GM21737 (cell line): ENCODE data around the gene RPL36.

Experiments used
- ATAC-seq: cut with Tn5 transposase; IDR thresholded peaks from one replicate; pipeline ENCODE4 v1.9.1; 2021; ENCODE audit warnings: mild to moderate bottlenecking, moderate library complexity; ENCODE audit not compliant: unreplicated experiment

Gene RPL36

DNA sequence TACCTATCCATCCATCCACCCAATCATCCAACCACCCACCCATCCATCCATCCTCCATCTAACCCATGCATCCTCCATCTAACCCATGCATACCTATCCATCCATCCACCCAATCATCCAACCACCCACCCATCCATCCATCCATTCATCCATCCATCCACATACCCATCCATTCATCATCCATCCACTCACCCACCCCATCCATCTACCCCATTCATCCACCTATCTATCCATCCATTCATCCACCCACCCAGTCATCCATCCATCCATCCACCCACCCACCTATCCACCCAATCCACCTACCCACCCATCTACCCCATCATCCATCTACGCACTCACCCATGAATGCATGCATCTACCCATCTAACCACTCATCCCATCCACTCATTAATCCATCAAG, 16.3 kb upstream of the RPL36 start:
- ATAC-seq, result no peak

DNA sequence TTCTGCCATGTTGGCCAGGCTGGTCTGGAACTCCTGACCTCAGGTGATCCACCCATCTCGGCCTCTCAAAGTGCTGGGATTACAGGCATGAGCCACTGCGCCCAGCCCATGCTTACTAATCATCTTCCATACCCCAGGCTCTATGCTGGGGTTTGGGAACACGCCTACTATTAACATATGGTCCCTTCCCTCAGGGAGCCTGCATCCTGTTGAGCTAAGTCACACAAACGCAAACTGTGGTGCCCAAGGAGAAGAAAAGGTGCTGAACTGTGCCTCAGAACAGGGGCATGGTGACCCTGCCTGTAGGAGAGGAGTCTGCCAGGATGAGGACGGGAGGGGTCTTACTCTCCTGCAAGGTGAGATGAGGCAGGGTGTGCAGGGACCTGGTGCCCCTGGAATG, 15.4 kb upstream of the RPL36 start:
- ATAC-seq, result no peak

DNA sequence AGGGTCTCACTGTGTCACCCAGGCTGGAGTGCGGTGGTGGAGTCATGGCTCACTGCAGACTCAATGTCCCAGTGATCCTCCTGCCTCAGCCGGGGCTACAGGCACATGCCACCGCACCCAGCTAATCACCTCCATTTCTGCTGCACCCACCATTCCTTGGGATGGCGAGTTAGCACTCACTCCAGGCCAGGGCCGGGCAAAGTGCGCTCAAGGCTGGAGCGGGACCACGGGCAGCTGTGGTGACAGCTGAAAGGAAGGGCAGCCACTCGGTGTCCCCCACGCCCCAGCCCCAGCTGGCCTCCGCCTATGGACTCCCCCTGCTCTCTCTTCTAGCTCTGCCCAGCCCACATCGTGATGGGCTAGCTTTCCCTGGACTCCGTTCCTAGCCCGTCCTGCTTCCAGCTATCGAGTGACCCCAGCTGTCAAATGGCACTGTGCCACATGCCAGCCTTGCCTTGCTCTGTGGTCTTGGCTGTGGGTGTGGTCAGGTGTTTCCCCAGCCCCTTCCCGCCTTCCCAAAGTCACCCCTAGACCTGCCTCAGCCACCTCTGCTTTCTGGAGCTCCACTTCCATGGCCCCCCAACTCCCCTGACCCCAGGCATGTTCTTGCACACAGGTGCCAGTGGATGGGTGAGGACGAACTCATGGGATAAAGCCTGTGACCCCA, 13.9 kb upstream of the RPL36 start:
- ATAC-seq, result no peak

DNA sequence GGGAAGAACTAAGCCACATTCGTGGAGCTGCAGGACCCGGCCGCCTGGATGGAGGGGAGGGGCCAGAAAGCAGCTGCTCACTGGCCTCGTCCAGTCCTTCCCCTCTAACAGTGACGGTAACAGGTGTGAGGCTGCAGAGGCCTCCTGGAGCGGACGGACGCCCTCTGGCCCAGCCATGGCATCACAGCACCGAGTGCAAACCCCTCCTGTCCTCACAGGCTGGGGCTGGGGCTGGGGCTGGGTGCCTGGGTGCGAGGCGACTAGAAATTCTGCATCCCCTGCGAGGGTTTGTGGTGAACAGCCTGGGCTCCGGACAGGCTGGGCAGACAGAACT, 13.4 kb upstream of the RPL36 start:
- ATAC-seq, result no peak

DNA sequence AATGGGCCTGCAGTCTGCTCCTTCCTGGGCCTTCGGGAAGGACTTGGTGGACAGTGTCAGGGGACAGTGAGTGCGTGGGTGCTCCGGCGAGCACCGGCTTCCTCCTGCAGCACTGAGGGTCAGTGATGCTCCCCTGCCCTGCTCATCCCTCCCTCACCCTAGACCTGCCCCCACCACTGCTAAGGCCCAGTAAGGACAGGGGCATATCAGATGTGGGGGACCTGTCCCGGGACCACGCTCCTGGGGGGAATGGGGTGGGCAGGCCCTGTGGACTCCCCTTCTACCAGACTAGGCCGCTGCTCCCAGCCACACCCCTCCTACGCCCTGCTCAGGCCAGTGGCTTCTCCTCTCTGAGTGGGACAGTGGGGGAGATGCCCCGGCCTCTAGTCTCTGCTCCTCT, 13.0 kb upstream of the RPL36 start:
- ATAC-seq, result no peak

DNA sequence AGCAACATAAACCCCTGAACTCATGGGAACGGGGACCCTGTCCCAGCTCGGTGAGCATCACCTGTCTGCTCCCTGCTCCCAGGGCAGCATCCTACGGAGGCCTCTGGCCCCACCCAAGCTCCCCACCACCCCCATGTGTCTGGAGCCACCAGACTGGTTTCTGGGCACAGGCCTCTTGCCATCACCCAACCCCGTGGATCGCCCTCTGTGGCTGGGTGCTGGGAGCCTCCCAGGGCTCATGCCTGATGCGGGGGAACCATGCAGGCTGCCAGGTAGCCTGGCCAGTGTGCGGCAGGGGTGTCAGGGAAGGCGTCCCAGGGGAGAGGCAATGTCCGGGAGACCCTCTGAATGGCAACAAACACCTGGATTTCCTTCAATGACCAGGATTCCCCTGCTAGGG, 12.5 kb upstream of the RPL36 start:
- no peak for ATAC-seq

DNA sequence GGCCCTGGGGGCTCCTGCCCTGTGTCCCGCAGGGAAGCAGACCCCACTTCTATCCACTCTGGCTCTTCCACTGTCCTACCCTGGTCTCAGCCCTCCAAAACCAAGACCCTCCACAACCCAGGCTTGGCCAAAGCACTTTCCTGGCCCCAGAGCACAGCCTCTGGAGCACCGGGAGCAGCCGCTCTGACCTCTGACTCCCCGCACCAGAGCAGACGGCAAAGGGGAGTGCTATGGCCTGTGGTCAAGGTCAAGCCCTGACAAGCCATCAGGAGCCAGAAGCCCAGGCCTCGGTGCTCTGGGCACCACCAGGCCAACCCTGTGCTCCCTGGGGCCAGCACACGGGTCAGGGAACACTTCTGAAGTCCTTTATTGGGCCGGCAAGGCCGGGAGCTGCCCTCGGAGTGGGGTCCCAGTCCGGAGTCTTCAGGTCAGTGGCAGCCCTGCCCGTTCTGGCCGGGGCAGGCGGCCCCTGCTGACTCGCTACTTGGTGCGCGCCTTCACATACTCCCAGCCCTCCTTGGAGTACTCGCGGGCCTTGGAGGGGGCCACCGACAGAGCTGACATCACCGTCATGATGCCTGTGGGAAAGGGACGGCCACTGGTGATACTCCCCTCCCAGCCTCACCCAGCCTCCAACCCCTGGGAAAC, 11.9 kb upstream of the RPL36 start:
- no peak for ATAC-seq

DNA sequence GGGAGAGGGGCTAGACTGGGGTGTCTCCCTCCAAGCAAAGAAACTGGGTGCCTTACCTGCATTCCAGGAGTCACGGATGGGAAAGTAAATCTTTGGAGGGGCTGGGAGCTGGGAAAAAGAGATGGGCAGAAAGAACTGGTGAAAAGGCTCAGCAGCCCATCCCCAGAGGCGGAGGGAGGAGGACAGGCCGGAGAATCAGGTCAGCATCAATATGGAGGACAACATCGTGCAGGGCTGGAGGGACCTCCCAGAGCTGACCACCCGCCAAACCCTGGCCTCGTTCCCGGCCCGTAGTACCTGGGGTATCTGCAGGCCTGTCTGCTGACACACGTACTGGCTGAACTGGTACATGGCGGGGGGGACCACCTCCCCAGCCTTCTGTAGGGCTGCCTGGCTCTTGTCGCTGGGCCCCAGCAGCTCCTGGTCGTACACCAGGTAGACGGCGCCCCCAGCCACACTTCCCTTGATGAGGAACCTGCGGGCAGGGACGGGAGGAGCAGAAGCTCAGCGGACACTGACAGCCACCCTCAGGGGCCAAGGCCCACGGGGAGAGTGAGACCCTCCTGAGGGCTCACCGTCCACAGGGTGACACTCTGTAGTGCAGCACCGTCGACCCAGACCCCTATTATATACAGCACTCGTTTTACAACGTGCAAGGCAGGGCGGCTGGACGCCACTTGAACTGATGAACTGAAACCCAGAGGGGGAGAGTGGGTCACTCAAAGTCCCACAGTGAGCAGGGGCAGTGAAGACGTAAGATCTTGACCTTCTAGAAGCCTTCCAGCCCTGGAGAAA, 10.6 kb upstream of the RPL36 start:
- no peak for ATAC-seq

DNA sequence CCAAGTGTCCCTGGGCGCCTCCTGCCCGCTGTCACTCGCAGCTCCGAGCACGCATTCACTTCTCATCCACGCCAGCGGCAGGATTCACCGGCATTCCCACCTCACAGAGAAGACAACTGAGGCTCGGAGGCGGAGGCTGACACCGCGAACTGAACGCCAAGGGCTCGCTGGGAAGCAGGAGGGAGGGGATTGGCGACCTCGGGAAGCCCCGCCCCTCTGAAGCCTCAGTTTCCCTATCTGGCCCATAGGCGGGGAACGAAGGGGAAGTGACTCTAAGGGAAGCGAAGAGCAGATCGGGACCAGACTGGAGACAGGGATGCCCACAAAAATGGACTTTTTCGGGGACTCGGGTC, 10.0 kb upstream of the RPL36 start:
- ATAC-seq, result no peak

DNA sequence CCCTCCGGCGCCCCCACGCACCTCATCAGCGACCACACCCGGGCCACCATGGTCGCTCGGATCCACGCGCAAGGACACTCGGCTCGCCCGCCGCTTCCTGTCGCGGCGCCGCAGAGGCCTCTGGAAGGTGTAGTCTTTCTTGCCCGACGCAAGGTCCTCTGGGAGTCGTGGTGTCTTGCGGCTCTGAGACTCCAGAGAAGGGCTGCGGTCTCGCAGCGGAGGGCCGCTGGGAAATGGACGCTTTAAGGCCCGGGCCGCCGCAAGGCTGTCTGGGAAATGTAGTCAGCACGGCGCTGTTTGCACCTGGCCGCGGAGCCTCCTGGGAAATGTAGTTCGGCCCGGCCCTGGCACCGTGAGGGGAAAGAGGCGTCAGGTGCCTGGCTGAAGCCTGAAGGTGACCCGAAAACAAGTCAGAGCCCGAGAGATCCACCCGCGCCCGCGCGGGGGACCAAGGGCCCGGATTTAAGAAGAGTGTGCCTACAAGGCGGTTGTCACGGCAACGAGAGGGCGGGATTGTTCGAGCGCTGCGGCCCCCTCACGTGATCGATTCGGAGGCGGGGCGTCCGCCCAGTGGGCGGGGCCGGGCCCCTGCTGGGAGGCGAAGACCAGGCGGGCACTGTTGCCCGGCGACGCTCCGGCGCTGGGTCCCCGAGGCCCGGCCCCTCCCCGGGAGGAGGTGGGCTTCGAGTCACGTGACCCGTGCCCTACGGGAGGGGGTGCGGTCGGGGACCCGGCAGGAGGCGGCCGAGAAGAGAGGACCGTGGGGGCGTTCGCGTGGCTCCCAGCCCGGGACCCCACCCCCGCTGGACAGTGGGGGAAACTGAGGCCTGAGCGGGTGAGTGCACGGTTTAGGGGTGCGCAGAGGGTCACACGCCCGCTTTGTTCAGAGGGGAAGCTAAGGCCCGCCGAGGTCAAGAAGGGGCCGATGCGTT, 9.4 kb upstream of the RPL36 start, which contains the start of the genes HSD11B1L and MICOS13:
HSD11B1L (plus strand) TSS at position 591 of the 932 bp plus-strand sequence. CDS start 3,806 bp downstream, outside the sequence.
MICOS13 (minus strand) TSS at position 80 of the 932 bp plus-strand sequence; CDS start at position 50, 30 bp downstream.
- ATAC-seq, result peak; percentile 82

DNA sequence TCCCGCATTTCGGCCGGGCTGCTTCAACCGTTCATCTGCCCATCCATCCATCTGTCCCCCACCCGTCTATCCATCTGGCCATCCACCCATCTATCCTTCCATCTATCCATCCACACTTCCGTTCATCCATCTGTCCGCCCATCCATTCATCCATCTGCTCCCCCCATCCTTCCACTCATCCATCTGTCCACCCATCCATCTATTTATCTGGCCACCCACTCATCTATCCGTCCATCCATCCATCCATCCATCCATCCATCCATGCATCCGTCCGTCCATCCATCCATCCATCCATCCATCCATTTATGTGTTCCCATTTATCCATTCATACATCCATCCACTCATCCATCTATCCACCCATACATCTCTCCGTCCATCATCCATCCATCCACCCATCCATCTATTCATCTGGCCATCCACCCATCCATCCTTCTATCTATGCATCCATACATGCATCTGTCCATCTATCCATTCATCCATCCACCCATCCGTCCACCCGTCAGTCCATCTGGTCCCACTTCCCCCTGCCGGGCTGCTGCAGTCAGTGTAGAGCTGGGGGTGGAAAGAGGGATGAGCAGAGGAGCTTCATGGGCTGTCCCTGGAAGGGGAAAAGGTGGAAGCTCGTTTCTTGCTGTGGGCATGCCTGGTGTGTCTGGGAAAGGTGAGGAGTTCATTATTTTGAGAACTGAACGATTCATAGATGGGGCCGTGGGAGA, 8.5 kb upstream of the RPL36 start:
- ATAC-seq, result no peak

DNA sequence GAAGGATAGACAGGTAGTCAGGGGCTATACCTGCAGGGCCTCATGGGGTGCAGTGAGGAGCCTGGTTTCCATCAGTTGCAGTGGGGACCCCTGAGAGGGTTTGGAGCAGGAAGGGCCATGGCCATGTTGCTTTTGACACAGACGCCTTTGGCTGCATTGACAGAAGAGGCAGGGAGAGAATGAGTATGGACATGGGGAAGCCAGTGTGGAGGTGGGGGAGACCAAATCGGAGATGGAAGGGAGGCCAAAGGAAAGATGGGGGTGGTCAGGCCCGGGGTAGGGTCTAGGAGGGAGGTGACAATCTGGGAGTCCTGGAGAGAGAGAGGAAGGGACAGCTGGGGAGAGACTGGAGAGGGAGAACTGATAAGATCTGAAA, 8.0 kb upstream of the RPL36 start:
- ATAC-seq, result no peak

DNA sequence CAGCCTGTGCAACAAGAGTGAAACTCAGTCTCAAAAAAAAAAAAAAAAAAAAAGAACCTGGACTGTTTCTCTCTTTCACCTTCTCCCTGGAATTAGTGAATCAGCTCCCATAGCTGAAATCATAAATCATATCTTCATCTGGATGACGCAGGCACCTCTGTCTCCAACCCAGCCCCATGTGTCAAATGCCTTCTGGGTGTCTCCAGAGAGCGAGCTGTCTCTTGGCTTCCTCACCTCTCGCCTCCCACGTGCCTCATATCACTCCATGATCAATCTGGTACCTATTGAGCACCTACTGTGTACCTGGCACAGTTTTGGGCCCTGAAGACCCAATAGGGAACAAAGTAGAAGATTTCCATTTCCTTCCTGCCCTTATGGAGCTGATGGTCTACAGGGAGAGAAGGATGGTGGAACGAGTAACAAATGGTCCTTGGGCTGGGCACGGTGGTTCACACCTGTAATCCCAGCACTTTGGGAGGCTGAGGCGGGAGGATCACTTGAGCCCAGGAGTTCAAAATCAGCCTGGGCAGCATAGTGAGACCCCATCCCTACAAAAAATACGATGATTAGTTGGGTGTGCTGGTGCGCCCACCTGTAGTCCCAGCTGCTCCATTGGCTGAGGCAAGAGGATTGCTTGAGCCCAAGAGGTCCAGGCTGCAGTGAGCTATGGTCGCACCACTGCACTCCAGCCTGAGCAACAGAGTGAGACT, 6.8 kb upstream of the RPL36 start:
- ATAC-seq, result no peak

DNA sequence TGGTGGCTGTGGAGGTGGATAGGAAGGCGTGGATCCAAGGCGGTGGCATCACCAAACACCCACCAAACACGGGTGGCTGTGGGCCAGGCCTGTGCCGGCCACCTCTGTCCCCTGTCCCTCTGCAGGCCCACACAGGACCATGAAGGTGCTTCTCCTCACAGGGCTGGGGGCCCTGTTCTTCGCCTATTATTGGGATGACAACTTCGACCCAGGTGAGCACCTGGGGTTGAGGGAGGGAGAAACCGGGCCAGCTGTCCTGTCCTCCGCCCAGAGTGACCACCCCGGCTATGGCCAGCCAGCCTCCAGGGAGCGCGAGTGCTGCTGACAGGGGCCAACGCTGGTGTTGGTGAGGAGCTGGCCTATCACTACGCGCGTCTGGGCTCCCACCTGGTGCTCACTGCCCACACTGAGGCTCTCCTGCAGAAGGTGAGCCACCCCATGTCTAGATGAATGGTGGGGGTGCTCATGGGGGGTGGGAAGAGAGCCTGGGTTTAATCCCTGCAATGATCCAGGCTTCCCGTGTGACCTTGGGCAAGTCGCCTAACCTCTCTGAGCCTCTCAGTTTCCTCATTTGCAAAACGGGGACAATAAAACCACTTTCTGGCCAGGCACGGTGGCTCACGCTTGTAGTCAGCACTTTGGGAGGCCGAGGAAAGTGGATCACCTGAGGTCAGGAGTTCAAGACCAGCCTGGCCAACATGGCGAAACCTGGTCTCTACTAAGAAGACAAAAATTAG, 5.2 kb upstream of the RPL36 start:
- ATAC-seq, result no peak

DNA sequence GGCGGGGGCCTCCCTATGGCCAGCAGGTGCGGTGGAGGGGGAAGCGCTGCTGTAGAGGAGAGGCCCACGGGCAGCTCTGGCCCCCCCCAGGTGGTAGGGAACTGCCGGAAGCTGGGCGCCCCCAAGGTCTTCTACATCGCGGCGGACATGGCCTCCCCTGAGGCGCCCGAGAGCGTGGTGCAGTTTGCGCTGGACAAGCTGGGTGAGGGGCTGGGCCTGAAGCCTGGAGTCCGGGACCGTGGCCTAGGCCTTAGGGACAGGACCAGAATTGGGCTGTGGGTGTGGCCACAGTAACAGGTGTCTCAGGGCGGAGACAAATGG, 3.8 kb upstream of the RPL36 start:
- no peak for ATAC-seq

DNA sequence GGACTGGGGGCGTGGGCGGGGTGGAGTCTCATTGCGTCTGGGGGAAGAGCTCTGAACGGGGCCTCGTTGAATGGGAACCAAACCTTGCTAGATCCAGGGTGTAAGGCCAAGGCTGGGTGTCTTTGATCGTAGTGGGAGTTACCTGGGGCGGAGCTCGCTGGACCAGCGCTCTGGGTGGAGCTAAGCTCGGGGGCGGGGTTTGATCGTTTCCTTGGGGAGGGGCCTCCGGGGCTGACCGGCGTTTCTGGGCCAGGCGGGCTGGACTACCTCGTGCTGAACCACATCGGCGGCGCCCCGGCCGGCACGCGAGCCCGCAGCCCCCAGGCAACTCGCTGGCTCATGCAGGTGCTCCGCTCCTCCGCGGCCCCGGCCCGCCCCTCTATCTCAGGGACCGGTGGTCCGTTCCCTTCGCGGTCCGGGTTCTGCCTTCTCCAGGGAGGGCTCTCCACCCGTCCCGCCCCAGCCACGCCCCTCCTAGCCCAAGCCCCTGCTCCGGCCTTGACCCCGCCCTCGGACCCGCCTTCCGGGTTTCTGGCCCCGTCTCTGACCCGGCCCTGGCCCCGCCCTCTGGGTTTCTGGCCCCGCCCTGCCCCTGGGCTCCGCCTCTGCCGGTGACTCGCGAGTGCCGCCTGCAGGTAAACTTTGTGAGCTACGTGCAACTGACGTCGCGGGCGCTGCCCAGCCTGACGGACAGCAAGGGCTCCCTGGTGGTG, 3.3 kb upstream of the RPL36 start:
- peak; percentile 43 for ATAC-seq

DNA sequence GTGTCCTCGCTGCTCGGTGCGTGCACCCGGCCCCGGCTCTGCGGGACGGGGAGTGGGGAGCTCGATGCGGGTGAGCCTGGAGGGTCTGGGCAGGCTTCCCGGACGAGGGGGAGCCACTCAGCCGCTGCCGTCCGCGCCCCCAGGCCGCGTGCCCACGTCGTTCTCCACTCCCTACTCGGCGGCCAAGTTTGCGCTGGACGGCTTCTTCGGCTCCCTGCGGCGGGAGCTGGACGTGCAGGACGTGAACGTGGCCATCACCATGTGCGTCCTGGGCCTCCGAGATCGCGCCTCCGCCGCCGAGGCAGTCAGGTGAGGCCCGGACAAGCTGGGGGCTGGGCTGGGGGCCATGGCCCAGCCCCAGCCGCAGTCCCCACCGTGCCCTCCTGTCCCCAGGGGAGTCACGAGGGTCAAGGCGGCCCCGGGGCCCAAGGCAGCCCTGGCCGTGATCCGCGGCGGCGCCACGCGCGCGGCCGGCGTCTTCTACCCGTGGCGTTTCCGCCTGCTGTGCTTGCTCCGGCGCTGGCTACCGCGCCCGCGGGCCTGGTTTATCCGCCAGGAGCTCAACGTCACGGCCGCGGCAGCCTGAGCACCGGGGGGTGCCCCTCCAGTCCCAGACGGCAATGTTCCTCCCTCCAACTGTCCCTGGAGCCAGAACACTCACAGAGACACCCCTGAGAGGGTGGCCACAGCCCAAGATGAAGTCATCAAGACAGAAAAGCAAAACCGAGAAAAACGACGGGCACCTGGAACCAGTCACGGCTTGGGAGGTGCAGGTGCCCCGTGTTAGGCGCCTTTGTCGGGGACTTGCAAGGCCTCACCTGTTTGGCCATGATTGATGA, 2.5 kb upstream of the RPL36 start:
- no peak for ATAC-seq
